ENCODE results near the gene GRIN3A. TPM values are rescaled to one million over a fixed set of nuclear protein-coding genes. Genes with fewer than 3 reads are reported as not detected.

GRIN3A gene
- total RNA-seq, 3 donors from 2014 or later: 0.98 to 1.2 (median 1.0) TPM

DNA sequence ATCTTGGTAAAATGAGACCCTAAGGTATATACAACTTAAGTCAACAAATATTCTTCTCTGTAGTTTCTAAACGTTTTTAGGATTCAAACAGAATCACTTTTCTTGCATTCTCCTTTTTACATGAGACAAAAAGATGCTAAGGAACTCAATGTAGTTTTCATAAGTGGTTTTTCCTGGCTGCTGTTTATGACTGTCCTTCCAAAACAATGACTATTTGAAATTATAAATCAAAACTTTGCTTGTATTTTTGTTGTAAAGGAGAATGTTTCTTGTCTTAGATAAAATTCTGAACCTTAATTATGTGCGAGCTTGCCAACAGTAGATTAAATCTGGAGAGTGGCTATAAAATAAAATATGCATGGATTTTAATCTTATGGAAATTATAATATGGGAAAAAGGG, 53.8 kb downstream of the GRIN3A start:
- Histone ChIP-seq H3K36me3 (ENCODE audit: low read depth) (no peaks in the 10 kb centered on the region), H3K4me3 (no peak overlapping the region), H3K4me1 (ENCODE audit: low read depth) (no peaks in the 10 kb centered on the region), H3K9me3 (no peaks in the 10 kb centered on the region)
- intact Hi-C loops (cut with DNase I, micrococcal nuclease): no loop called here
- no peak for DNase-seq
- no peak for ATAC-seq
- no peak for TF ChIP-seq CTCF (IDR thresholded peaks at IDR 0.05)

- Histone ChIP-seq H3K9me3 (no peaks in the 10 kb centered on the region), H3K4me1 (ENCODE audit: low read depth) (no peaks in the 10 kb centered on the region), H3K4me3 (no peak overlapping the region), H3K36me3 (ENCODE audit: low read depth) (no peaks in the 10 kb centered on the region)
- intact Hi-C loops (cut with DNase I, micrococcal nuclease): no loop called here
- TF ChIP-seq CTCF (IDR thresholded peaks at IDR 0.05): no peak
- no peak for ATAC-seq
- DNase-seq: no peak
Observed at GRCh38 chr9:101683236-101683635, 55.2 kb downstream of the GRIN3A start.

DNA sequence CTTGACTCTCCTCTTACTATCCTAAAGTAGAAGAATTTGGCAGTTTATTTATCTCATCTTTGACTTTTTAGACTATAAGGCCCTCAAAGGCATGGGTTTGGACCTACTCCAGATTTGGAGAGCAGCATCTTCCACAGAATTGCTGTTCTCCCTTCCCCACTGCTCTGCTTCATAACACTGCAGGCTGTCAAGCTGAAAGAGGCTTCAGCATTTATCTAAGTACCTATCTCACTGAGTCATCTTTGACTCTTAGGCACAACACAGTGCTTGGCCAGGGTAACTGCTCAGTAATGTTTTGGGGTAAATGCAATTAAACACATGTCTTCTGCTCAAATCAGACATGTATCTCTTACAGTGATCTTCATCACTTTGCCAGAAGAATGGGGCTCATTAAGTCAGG, 60.6 kb downstream of the GRIN3A start:
- DNase-seq: no peak
- intact Hi-C loops (cut with DNase I, micrococcal nuclease): no loop called here
- no peak for ATAC-seq
- Histone ChIP-seq H3K4me3 (no peak overlapping the region), H3K36me3 (ENCODE audit: low read depth) (no peaks in the 10 kb centered on the region), H3K4me1 (ENCODE audit: low read depth) (peaks cover 7% of the 10 kb centered on the region), H3K9me3 (no peaks in the 10 kb centered on the region)
- no peak for TF ChIP-seq CTCF (IDR thresholded peaks at IDR 0.05)

GRCh38 chr9:101675341-101675740, 63.1 kb downstream of the GRIN3A start:
- no peaks in the 10 kb centered on the region for H3K9me3 ChIP-seq
- H3K4me1 ChIP-seq (ENCODE audit: low read depth): peaks cover 7% of the 10 kb centered on the region
- intact Hi-C loops (cut with DNase I, micrococcal nuclease): no loop called here
- no peak overlapping the region for H3K4me3 ChIP-seq
- no peak for DNase-seq
- no peaks in the 10 kb centered on the region for H3K36me3 ChIP-seq (ENCODE audit: low read depth)
- TF ChIP-seq CTCF (IDR thresholded peaks at IDR 0.05): no peak
- ATAC-seq: no peak

DNA sequence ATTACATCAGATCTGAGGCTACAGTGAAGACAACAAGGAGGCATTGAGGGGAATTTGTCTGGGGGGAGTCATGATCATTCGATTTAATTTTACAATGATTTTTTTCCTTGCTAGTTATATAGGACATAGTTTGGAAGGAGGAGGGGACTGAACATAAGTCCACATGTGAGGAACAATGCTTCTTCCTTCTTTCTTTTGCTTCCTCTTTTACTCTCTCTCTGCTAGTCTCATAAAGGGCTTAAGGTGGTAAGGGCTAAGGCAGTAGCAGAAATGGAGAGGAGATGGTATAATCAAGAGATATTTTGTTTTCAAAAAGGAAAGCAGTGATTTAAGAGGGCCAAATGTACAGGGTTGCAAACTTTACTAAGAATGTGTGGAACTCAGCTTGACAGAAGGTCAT, 64.3 kb downstream of the GRIN3A start:
- intact Hi-C loops (cut with DNase I, micrococcal nuclease): no loop called here
- H3K4me1 ChIP-seq (ENCODE audit: low read depth): peaks cover 7% of the 10 kb centered on the region
- no peaks in the 10 kb centered on the region for H3K36me3 ChIP-seq (ENCODE audit: low read depth)
- ATAC-seq (peak; percentile 71), DNase-seq (no peak)
- no peaks in the 10 kb centered on the region for H3K9me3 ChIP-seq
- no peak for TF ChIP-seq CTCF (IDR thresholded peaks at IDR 0.05)
- H3K4me3 ChIP-seq: no peak overlapping the region

GRCh38 chr9:101673642-101674041, 64.8 kb downstream of the GRIN3A start:
- Histone ChIP-seq H3K9me3 (no peaks in the 10 kb centered on the region), H3K4me1 (ENCODE audit: low read depth) (peaks cover 7% of the 10 kb centered on the region), H3K36me3 (ENCODE audit: low read depth) (no peaks in the 10 kb centered on the region), H3K4me3 (no peak overlapping the region)
- DNase-seq (peak in 1 of 3 donors; percentile 90), ATAC-seq (peak; percentile 97)
- TF ChIP-seq CTCF (IDR thresholded peaks at IDR 0.05): no peak
- intact Hi-C loops (cut with DNase I, micrococcal nuclease): no loop called here
